COLO829 (cell line): ENCODE measurements around the gene DNA2.
"Not testable (repeated sequence)": the region's sequence is repeated elsewhere in the genome, so short reads cannot be mapped to it uniquely, and the experiment has no call there.

ENCODE experiments used
- DNase-seq: peaks from one replicate; pipeline ENCODE4 v3.0.0; 2012; ENCODE audit warnings: low spot score

The DNA2 gene

GRCh38 chr10:68471586-68472408 is at the start of gene DNA2:
Gene DNA2, minus strand, starts transcription at chr10:68471973. Its CDS starts 109 bp downstream, at chr10:68471864.
- DNase-seq = peak; percentile 84

- not testable (repeated sequence) for DNase-seq
These were observed 46.8 kb upstream of the DNA2 start for GRCh38 chr10:68518609-68519008.

GRCh38 chr10:68517188-68517587 is 45.4 kb upstream of the DNA2 start:
- DNase-seq = no peak

- no peak for DNase-seq
These were observed 45.0 kb upstream of the DNA2 start for GRCh38 chr10:68516766-68517165.

GRCh38 chr10:68516216-68516615 is 44.4 kb upstream of the DNA2 start:
- DNase-seq = not testable (repeated sequence)

- no peak for DNase-seq
These were observed 36.3 kb upstream of the DNA2 start for GRCh38 chr10:68508090-68508489.

DNA sequence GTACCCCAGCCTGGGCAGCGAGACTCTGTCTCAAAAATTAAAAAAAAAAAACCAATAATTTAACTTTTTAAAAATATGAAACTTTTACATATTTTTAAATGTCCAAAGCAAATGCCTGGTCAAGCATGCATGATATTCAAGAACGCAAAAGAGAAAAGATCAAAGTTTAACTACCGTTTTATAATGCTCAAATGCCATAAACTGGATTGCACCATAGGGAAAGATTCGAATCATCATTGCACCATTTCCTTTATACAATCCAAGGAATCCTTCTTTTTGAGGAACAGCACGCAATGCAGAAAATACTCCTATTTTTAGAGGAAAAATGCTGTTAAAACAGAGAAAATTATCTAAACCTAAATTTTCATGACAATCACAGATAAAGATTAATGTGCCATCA is 34.6 kb upstream of the DNA2 start:
- DNase-seq = no peak

- DNase-seq = no peak
These were observed 31.1 kb upstream of the DNA2 start for GRCh38 chr10:68502846-68503245.

DNA sequence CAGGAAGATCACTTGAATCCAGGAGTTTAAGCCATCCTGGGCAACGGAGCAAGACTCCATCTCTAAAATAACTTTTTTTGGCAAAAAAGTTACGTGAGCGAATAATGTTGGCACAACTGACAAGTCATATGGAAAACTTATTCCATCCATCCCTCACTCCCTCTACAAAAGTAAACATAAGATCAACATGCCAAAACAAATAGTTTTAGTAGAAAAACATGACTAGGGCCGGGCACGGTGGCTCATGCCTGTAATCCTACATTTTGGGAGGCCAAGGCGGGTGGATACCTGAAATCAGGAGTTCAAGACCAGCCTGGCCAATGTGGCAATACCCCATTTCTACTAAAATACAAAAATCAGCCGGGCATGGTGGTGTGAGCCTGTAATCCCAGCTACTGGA is 29.9 kb upstream of the DNA2 start:
- no peak for DNase-seq

GRCh38 chr10:68499544-68499943 is 27.8 kb upstream of the DNA2 start:
- DNase-seq = no peak

DNA sequence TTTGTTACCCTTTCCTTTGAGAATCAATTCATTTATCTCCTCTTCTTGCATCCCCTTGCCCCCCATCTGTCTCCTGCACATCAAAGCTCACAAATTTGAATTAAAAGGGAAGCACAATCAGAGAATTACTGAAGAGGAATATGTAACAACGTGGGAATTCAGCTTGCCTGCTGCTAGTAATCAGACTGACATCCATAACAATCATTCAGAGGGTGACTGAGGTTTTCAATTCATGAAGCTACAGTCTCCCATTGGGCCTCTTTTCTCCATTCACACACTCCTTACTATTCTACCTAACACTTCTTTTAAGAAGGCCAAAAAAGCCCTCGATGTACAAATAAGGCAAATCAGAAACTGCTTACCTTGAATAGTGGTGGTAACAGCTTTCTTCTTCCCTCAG is 24.3 kb upstream of the DNA2 start:
- no peak for DNase-seq

DNA sequence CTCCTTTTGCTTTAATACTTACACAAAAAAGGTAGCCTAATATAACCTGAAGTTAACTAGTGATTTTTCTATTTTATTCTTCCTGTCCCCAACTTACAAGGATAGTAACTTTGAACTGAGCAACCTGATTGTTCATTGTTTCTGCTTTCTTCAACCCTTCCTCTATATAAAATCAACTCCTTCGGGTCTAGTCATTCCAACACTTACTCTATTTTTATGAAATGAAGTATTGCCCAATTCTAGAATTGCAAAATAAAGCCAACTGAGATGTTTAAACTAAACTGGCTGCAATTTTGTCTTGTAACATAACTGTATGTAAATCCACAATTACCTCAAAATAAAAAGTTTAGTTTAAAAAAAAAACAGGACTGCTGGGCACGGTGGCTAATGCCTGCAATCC is 20.3 kb upstream of the DNA2 start:
- no peak for DNase-seq

DNA sequence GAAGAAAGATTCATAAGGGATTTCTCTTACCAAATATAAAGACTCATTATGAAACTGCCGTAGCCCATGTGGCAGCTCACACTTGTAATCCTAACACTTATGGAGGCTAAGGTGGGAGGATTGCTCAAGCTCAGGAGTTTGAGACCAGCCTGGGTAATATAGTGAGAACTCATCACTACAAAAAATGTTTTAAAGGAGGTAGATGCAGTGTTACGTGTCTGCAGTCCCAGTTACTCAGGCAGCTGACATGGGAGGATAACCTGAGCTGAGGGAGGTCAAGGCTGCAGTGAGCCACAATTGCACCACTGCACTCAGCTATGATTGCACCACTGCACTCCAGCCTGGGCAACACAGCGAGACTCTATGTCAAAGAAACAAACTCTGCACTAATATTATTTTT is 18.1 kb upstream of the DNA2 start:
- DNase-seq = no peak

DNA sequence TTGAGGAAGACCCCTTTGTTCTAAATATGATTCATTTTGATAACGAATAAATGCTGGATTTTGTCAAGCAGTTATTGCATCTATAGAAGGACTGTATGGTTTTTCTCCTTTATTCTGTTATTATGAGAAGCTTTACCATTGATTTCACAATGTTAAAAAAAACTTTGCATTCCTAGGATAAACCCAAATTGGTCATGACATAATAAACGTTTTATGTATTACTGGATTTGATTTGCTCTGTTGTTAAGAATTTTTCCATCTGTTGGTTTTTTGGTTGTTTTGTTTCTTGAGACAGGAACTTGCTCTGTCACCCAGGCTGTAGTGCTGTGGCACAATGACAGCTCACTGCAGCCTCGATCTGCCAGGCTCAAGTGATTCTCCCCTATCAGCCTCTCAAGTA is 2.2 kb upstream of the DNA2 start:
- DNase-seq = no peak

DNA sequence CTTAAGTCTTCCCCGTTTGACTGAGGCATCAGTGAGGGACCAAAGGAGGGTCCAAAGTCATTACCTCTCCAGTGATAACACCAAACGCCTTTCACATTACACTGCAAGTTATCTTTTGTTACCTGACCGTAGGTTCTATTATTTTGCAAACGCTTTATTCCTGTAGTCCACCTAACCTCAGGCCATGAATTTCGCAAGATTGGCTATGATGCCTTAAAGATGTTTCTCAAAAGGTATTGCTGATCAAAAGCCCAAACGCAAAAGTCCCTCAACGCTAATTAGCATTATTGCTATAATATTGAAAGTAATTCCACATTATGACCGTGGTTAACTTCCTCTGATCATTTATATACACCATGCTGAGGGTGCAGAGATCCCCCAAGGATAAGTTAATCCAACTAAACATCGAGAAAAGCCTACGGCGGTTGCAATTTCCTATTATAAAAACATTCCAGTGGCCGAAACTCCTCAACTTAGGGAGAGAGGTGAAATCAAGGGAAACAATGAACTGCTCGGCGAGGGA is 649 bp downstream of the DNA2 start:
- no peak for DNase-seq

GRCh38 chr10:68470300-68470699 is 1.5 kb downstream of the DNA2 start:
- DNase-seq = no peak

GRCh38 chr10:68469838-68470237 is 1.9 kb downstream of the DNA2 start:
- DNase-seq = no peak

- DNase-seq = not testable (repeated sequence)
These were observed 7.0 kb downstream of the DNA2 start for GRCh38 chr10:68464729-68465128.

- DNase-seq = no peak
These were observed 8.2 kb downstream of the DNA2 start for GRCh38 chr10:68463365-68464093.

DNA sequence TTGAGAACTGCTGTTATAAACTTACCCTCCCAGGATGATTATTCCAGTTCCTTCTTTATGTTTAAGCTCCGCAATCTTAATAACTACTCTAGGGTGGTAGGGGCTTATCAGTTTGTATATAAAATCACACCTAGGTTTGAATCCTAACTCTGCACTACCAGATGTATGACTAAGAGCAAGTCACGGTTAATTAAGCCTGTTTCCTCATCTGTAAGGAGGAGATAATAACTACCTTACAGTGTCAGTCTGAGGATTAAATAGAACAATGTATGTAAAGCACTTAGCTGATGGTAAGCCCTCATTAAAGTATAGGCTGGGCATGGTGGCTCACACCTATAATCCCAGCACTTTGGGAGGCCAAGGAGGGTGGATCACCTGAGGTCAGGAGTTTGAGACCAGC is 9.2 kb downstream of the DNA2 start:
- DNase-seq = no peak

- no peak for DNase-seq
These were observed 10.7 kb downstream of the DNA2 start for GRCh38 chr10:68461032-68461431.

DNA sequence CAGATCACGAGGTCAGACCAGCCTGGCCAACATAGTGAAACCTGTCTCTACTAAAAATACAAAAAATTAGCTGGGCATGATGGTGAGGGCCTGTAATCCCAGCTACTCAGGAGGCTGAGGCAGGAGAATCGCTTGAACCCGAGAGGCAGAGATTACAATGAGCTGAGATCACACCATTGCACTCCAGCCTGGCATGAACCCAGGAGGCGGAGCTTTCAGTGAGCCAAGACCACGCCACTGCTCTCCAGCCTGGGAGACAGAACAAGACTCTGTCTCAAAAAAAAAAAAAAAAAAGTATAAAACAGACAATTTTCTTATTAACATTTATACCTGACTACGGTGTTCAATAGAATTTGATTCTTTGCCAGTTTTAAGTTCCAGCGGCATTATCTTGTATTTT is 22.1 kb downstream of the DNA2 start:
- DNase-seq = not testable (repeated sequence)

DNA sequence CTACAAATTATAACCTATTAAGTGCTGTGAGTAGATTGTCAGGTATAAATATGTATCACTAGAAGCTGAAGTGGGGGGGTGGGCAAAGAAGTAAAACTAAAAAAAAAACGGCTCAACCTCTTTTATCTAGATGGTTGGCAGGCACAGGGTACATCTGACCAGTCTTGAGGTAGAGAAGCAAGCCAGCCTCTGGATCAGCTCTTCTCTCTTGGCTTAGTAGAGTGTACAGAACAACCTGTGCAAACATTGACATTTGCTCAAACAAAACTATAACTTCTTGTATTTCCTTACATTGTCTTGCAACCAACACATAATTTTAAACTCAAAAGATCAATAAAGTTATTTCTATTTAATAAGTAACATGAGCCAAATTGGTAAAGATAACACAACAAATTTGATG is 25.6 kb downstream of the DNA2 start:
- no peak for DNase-seq
